IgD-negative memory B cell (primary cell): Measurements from ENCODE around the gene INAFM1. TPM values are rescaled to one million over a fixed set of nuclear protein-coding genes. Genes with fewer than 3 reads are reported as not detected.
A peak's percentile ranks its signal among the peaks of the same experiment; 100 is the strongest.
"Not testable (repeated sequence)": the region's sequence is repeated elsewhere in the genome, so short reads cannot be mapped to it uniquely, and the experiment has no call there.

Experiments used
- H3K27ac Mint-ChIP-seq, 3 donors: one replicate each; pipeline ENCODE4 v1.8.0; 2020 to 2022; ENCODE audit warnings: mild to moderate bottlenecking in 3 of 3, mixed read lengths in 3 of 3, moderate library complexity in 1 of 3
- H3K27me3 Mint-ChIP-seq: one replicate; pipeline ENCODE4 v1.8.0; 2021; ENCODE audit warnings: mixed read lengths
- H3K36me3 Mint-ChIP-seq: one replicate; pipeline ENCODE4 v1.8.0; 2020; ENCODE audit warnings: mild to moderate bottlenecking, mixed read lengths
- H3K4me1 Mint-ChIP-seq, 3 donors: one replicate each; pipeline ENCODE4 v1.8.0; 2020 to 2022; ENCODE audit warnings: mixed read lengths in 3 of 3, mild to moderate bottlenecking in 1 of 3
- H3K4me3 Mint-ChIP-seq, 4 donors: one replicate each; pipeline ENCODE4 v1.8.0; 2020 to 2022; ENCODE audit warnings: mild to moderate bottlenecking in 4 of 4, mixed read lengths in 4 of 4, moderate library complexity in 3 of 4
- H3K9me3 Mint-ChIP-seq, 3 donors: one replicate each; pipeline ENCODE4 v1.8.0; 2020 to 2021; ENCODE audit warnings: mixed read lengths in 3 of 3, mild to moderate bottlenecking in 1 of 3
- polyA plus RNA-seq: library from polyadenylated mRNA; unstranded; fragments of 300-500 nt; fragmentation: Illumina TruSeq; gene quantifications from one replicate; pipeline ENCODE4 v1.2.3, GENCODE V29; 2021

The INAFM1 gene
- polyA plus RNA-seq, 1 donor from 2014 or later = 2.3 TPM

- Mint-ChIP-seq H3K27ac (peak within 1 kb of the TSS; percentile 96 to 98 (median 97)), H3K4me3 (peak within 1 kb of the TSS; percentile 86 to 99 (median 90)), H3K4me1 (peaks cover 25 to 29% (median 25%) of the 10 kb centered on the region in 3 donors), H3K9me3 (no peaks in the 10 kb centered on the region), H3K36me3 (peaks cover 12% of the 10 kb centered on the region), H3K27me3 (no peaks in the 10 kb centered on the region)
These were observed 18.6 kb upstream of the INAFM1 start, which contains the start of gene CCDC9 for GRCh38 chr19:47255879-47256692. CCDC9 (plus strand) TSS chr19:47256525; CDS start chr19:47258401, 1,876 bp downstream.

GRCh38 chr19:47256693-47257410 lies 17.8 kb upstream of the INAFM1 start:
- Mint-ChIP-seq H3K27me3 (no peaks in the 10 kb centered on the region), H3K27ac (peak overlapping the region; percentile 96 to 98 (median 97)), H3K36me3 (peaks cover 12% of the 10 kb centered on the region), H3K9me3 (no peaks in the 10 kb centered on the region), H3K4me3 (peak overlapping the region; percentile 86 to 99 (median 90)), H3K4me1 (peaks cover 25 to 28% (median 26%) of the 10 kb centered on the region in 3 donors)

- Mint-ChIP-seq H3K4me1 (peaks cover 28 to 33% (median 31%) of the 10 kb centered on the region in 3 donors), H3K9me3 (no peaks in the 10 kb centered on the region), H3K36me3 (peaks cover 16% of the 10 kb centered on the region), H3K4me3 (peak overlapping the region; percentile 86 to 99 (median 90)), H3K27ac (peak overlapping the region; percentile 96 to 98 (median 97)), H3K27me3 (no peaks in the 10 kb centered on the region)
These were observed 17.1 kb upstream of the INAFM1 start for GRCh38 chr19:47257411-47258169.

- Mint-ChIP-seq H3K4me3 (peak overlapping the region in 2 of 4 donors; percentile 71 to 88), H3K27me3 (no peaks in the 10 kb centered on the region), H3K4me1 (peaks cover 29 to 39% (median 31%) of the 10 kb centered on the region in 3 donors), H3K36me3 (peaks cover 16% of the 10 kb centered on the region), H3K9me3 (no peaks in the 10 kb centered on the region), H3K27ac (peak overlapping the region in 2 of 3 donors; percentile 67 to 96)
These were observed 16.3 kb upstream of the INAFM1 start for GRCh38 chr19:47258434-47258833.

GRCh38 chr19:47258895-47259555 lies 15.7 kb upstream of the INAFM1 start:
- Mint-ChIP-seq H3K27ac (peak overlapping the region; percentile 59 to 92 (median 79)), H3K9me3 (no peaks in the 10 kb centered on the region), H3K27me3 (no peaks in the 10 kb centered on the region), H3K36me3 (peaks cover 16% of the 10 kb centered on the region), H3K4me1 (peaks cover 29 to 39% (median 31%) of the 10 kb centered on the region in 3 donors), H3K4me3 (peak overlapping the region in 3 of 4 donors; percentile 17 to 76 (median 71))

GRCh38 chr19:47260476-47260875 lies 14.2 kb upstream of the INAFM1 start:
- H3K36me3 Mint-ChIP-seq = peaks cover 16% of the 10 kb centered on the region
- no peaks in the 10 kb centered on the region for H3K9me3 Mint-ChIP-seq
- H3K27ac Mint-ChIP-seq = peak overlapping the region in 1 of 3 donors; percentile 79
- H3K4me1 Mint-ChIP-seq = peaks cover 29 to 39% (median 31%) of the 10 kb centered on the region in 3 donors
- H3K27me3 Mint-ChIP-seq = no peaks in the 10 kb centered on the region
- H3K4me3 Mint-ChIP-seq = peak overlapping the region in 1 of 4 donors; percentile 76

GRCh38 chr19:47261946-47262793 lies 12.5 kb upstream of the INAFM1 start:
- H3K27ac Mint-ChIP-seq = peak overlapping the region; percentile 78 to 93 (median 88)
- peaks cover 23 to 30% (median 27%) of the 10 kb centered on the region in 3 donors for H3K4me1 Mint-ChIP-seq
- not testable (repeated sequence) for H3K9me3 Mint-ChIP-seq, H3K27me3 Mint-ChIP-seq
- H3K36me3 Mint-ChIP-seq = peaks cover 19% of the 10 kb centered on the region
- peak overlapping the region in 2 of 4 donors; percentile 54 to 77 for H3K4me3 Mint-ChIP-seq

GRCh38 chr19:47264629-47265028 lies 10.1 kb upstream of the INAFM1 start:
- H3K36me3 Mint-ChIP-seq = peaks cover 11% of the 10 kb centered on the region
- H3K4me3 Mint-ChIP-seq = no peak overlapping the region
- H3K4me1 Mint-ChIP-seq = peaks cover 9 to 17% (median 10%) of the 10 kb centered on the region in 3 donors
- H3K27me3 Mint-ChIP-seq = no peaks in the 10 kb centered on the region
- H3K9me3 Mint-ChIP-seq = no peaks in the 10 kb centered on the region
- peak overlapping the region in 1 of 3 donors; percentile 85 for H3K27ac Mint-ChIP-seq

GRCh38 chr19:47266401-47266941 lies 8.2 kb upstream of the INAFM1 start:
- Mint-ChIP-seq H3K36me3 (peaks cover 6% of the 10 kb centered on the region), H3K4me3 (peak overlapping the region in 1 of 4 donors; percentile 23), H3K9me3 (no peaks in the 10 kb centered on the region), H3K27me3 (no peaks in the 10 kb centered on the region), H3K27ac (peak overlapping the region in 2 of 3 donors; percentile 48 to 59), H3K4me1 (peaks cover 5 to 13% (median 6%) of the 10 kb centered on the region in 3 donors)

- Mint-ChIP-seq H3K4me1 (peaks cover 3 to 10% (median 6%) of the 10 kb centered on the region in 3 donors), H3K9me3 (no peaks in the 10 kb centered on the region), H3K27me3 (no peaks in the 10 kb centered on the region), H3K27ac (peak overlapping the region in 2 of 3 donors; percentile 48 to 82), H3K36me3 (peaks cover 5% of the 10 kb centered on the region), H3K4me3 (no peak overlapping the region)
These were observed 7.3 kb upstream of the INAFM1 start for GRCh38 chr19:47267350-47267759.

GRCh38 chr19:47268028-47268427 lies 6.7 kb upstream of the INAFM1 start:
- Mint-ChIP-seq H3K36me3 (peaks cover 3% of the 10 kb centered on the region), H3K27me3 (no peaks in the 10 kb centered on the region), H3K4me1 (peaks cover 5 to 8% (median 7%) of the 10 kb centered on the region in 3 donors), H3K27ac (no peak overlapping the region), H3K9me3 (no peaks in the 10 kb centered on the region), H3K4me3 (peak overlapping the region in 1 of 4 donors; percentile 67)

- peak overlapping the region in 1 of 3 donors; percentile 66 for H3K27ac Mint-ChIP-seq
- no peaks in the 10 kb centered on the region for H3K9me3 Mint-ChIP-seq
- H3K4me1 Mint-ChIP-seq = peaks cover 5 to 7% (median 6%) of the 10 kb centered on the region in 3 donors
- H3K27me3 Mint-ChIP-seq = no peaks in the 10 kb centered on the region
- H3K36me3 Mint-ChIP-seq = peaks cover 3% of the 10 kb centered on the region
- peak overlapping the region in 1 of 4 donors; percentile 35 for H3K4me3 Mint-ChIP-seq
These were observed 5.1 kb upstream of the INAFM1 start for GRCh38 chr19:47269596-47269995.

- peaks cover 6 to 7% (median 6%) of the 10 kb centered on the region in 3 donors for H3K4me1 Mint-ChIP-seq
- no peaks in the 10 kb centered on the region for H3K9me3 Mint-ChIP-seq
- H3K27ac Mint-ChIP-seq = peak overlapping the region in 2 of 3 donors; percentile 63 to 73
These were observed 4.3 kb upstream of the INAFM1 start for GRCh38 chr19:47270408-47270807.

More at GRCh38 chr19:47270408-47270807, 4.3 kb upstream of the INAFM1 start:
- peak overlapping the region in 1 of 4 donors; percentile 35 for H3K4me3 Mint-ChIP-seq
- peaks cover 3% of the 10 kb centered on the region for H3K36me3 Mint-ChIP-seq
- no peaks in the 10 kb centered on the region for H3K27me3 Mint-ChIP-seq
